Smooth muscle cell (in vitro differentiated cells): ENCODE measurements around the gene ADAMTS17. TPM values are rescaled to one million over a fixed set of nuclear protein-coding genes. Genes with fewer than 3 reads are reported as not detected.

Experiments
- DNase-seq: peaks from one replicate; lab custom pipeline; 2025; ENCODE audit not compliant: unreplicated experiment; lab: John Stamatoyannopoulos, UW
- H2AFZ ChIP-seq: fragments of 200-600 bp; sonication (generic); 2 replicates; pipeline ENCODE4 v1.6.0; 2016; ENCODE audit warnings: antibody characterized with exemption, low read depth, mild to moderate bottlenecking
- H3F3A ChIP-seq: fragments of 200-600 bp; sonication (generic); 2 replicates; pipeline ENCODE4 v1.6.0; 2017; ENCODE audit warnings: antibody characterized with exemption, low read depth
- H3K27ac ChIP-seq: fragments of 200-600 bp; sonication (generic); 2 replicates; pipeline ENCODE4 v1.5.1; 2016; ENCODE audit warnings: low read depth, mild to moderate bottlenecking
- H3K27me3 ChIP-seq: fragments of 200-600 bp; sonication (generic); 2 replicates; pipeline ENCODE4 v1.6.1; 2016; ENCODE audit warnings: low read depth, mild to moderate bottlenecking
- H3K36me3 ChIP-seq: fragments of 200-600 bp; sonication (generic); 2 replicates; pipeline ENCODE4 v1.5.1; 2016; ENCODE audit warnings: low read depth
- H3K4me1 ChIP-seq: fragments of 200-600 bp; sonication (generic); 2 replicates; pipeline ENCODE4 v1.5.1; 2016; ENCODE audit warnings: low read depth
- H3K4me2 ChIP-seq: fragments of 200-600 bp; sonication (generic); 2 replicates; pipeline ENCODE4 v1.6.0; 2016; ENCODE audit warnings: mild to moderate bottlenecking
- H3K4me3 ChIP-seq: fragments of 200-600 bp; sonication (generic); 2 replicates; pipeline ENCODE4 v1.5.1; 2016; ENCODE audit warnings: mild to moderate bottlenecking
- H3K79me2 ChIP-seq: fragments of 200-600 bp; sonication (generic); 2 replicates; pipeline ENCODE4 v1.6.0; 2016; ENCODE audit warnings: low read depth, mild to moderate bottlenecking
- H3K9ac ChIP-seq: fragments of 200-600 bp; sonication (generic); 2 replicates; pipeline ENCODE4 v1.6.0; 2016; ENCODE audit warnings: low read depth
- H3K9me3 ChIP-seq: fragments of 200-600 bp; sonication (generic); replicated peaks from 2 replicates; pipeline ENCODE4 v1.5.1; 2016; ENCODE audit warnings: low read depth
- H4K20me1 ChIP-seq: fragments of 200-600 bp; sonication (generic); 2 replicates; pipeline ENCODE4 v1.6.0; 2016; ENCODE audit warnings: low read depth
- CTCF ChIP-seq: fragments of 200-600 bp; sonication (generic); IDR thresholded peaks from 2 replicates; pipeline ENCODE4 v1.5.1; 2017; ENCODE audit warnings: borderline replicate concordance, mild to moderate bottlenecking, antibody characterized with exemption; ENCODE audit not compliant: insufficient read depth, poor library complexity, severe bottlenecking
- WGBS: methylation state at CpG from one replicate; pipeline ENCODE4 v1.1.7; 2016; ENCODE audit warnings: low lambda C conversion rate; 5-methylcytosine and 5-hydroxymethylcytosine counted together
- polyA plus RNA-seq: library from polyadenylated mRNA; unstranded; fragments of >200 nt; fragmentation: Nextera tagmentation; extraction: Ambion mirVana; gene quantifications from 2 replicates; pipeline ENCODE4 v1.2.1, GENCODE V29; 2016
- total RNA-seq: library from RNA; depleted of rRNA; stranded (reverse); fragments of >200 nt; gene quantifications from 2 replicates; pipeline ENCODE4 v1.2.3, GENCODE V29; 2014

The ADAMTS17 gene
- total and polyA plus RNA-seq, 2 experiments from 2014 or later, result 0.63 to 3.1 TPM

- WGBS, result 89% methylated on average over 8 of the region's 8 CpGs
- TF ChIP-seq CTCF, result no peak
- no peaks in the 10 kb centered on the region for H3K9me3 ChIP-seq
- no peaks in the 10 kb centered on the region for H3K36me3 ChIP-seq
- no peaks in the 10 kb centered on the region for H3K4me1 ChIP-seq
- DNase-seq, result no peak
- H3K27ac ChIP-seq, result no peak overlapping the region
- H2AFZ ChIP-seq, result no peak overlapping the region
- no peaks in the 10 kb centered on the region for H3F3A ChIP-seq
- no peaks in the 10 kb centered on the region for H3K79me2 ChIP-seq
- H3K9ac ChIP-seq, result no peak overlapping the region
- no peaks in the 10 kb centered on the region for H3K27me3 ChIP-seq
- no peaks in the 10 kb centered on the region for H4K20me1 ChIP-seq
- H3K4me2 ChIP-seq, result no peak overlapping the region
- no peak overlapping the region for H3K4me3 ChIP-seq
These were observed 171.2 kb downstream of the ADAMTS17 start for GRCh38 chr15:100170291-100171210.

- H3K4me2 ChIP-seq, result no peak overlapping the region
- no peak for TF ChIP-seq CTCF
- H3F3A ChIP-seq, result no peaks in the 10 kb centered on the region
- H3K4me1 ChIP-seq, result no peaks in the 10 kb centered on the region
- 92% methylated on average over 20 of the region's 20 CpGs for WGBS
- no peak overlapping the region for H2AFZ ChIP-seq
- no peak overlapping the region for H3K27ac ChIP-seq
- H3K9me3 ChIP-seq, result no peaks in the 10 kb centered on the region
- H3K9ac ChIP-seq, result no peak overlapping the region
- no peaks in the 10 kb centered on the region for H3K27me3 ChIP-seq
- no peak for DNase-seq
- no peaks in the 10 kb centered on the region for H3K79me2 ChIP-seq
- H4K20me1 ChIP-seq, result no peaks in the 10 kb centered on the region
- no peak overlapping the region for H3K4me3 ChIP-seq
- H3K36me3 ChIP-seq, result no peaks in the 10 kb centered on the region
These were observed 172.0 kb downstream of the ADAMTS17 start for GRCh38 chr15:100169615-100170290.

- no peak overlapping the region for H3K27ac ChIP-seq
- H3K9ac ChIP-seq, result no peak overlapping the region
- WGBS, result 95% methylated on average over 11 of the region's 11 CpGs
- no peak overlapping the region for H3K4me3 ChIP-seq
- H2AFZ ChIP-seq, result no peak overlapping the region
- no peaks in the 10 kb centered on the region for H3F3A ChIP-seq
- no peak for TF ChIP-seq CTCF
- H3K4me1 ChIP-seq, result no peaks in the 10 kb centered on the region
- H3K9me3 ChIP-seq, result no peaks in the 10 kb centered on the region
- no peaks in the 10 kb centered on the region for H3K36me3 ChIP-seq
- no peaks in the 10 kb centered on the region for H3K27me3 ChIP-seq
- no peak overlapping the region for H3K4me2 ChIP-seq
- H4K20me1 ChIP-seq, result no peaks in the 10 kb centered on the region
- DNase-seq, result no peak
- no peaks in the 10 kb centered on the region for H3K79me2 ChIP-seq
These were observed 173.0 kb downstream of the ADAMTS17 start for GRCh38 chr15:100168787-100169186.
